NCI-H1105 (cell line): ENCODE measurements around the gene LRP1.

Experiments used
- DNase-seq: peaks from one replicate; lab custom pipeline; 2025; lab: John Stamatoyannopoulos, UW

Gene LRP1

GRCh38 chr12:57254506-57255280 lies 126.4 kb downstream of the LRP1 start:
- no peak for DNase-seq

GRCh38 chr12:57255916-57256315 lies 127.6 kb downstream of the LRP1 start:
- DNase-seq, result no peak

- no peak for DNase-seq
These were observed 131.0 kb downstream of the LRP1 start for GRCh38 chr12:57258977-57259970.

- DNase-seq, result no peak
These were observed 132.1 kb downstream of the LRP1 start for GRCh38 chr12:57260366-57260765.

GRCh38 chr12:57261428-57261865 lies 133.2 kb downstream of the LRP1 start:
- DNase-seq, result peak; percentile 70

- no peak for DNase-seq
These were observed 134.0 kb downstream of the LRP1 start for GRCh38 chr12:57262126-57262822.
